CD4-positive, alpha-beta T cell treated with Interleukin-10 for 1 hour (primary cell): ENCODE results near the gene PTTG1IP.

Source experiments
- DNase-seq: peaks from one replicate; pipeline ENCODE4 v3.0.0-alpha.2; 2020

Gene PTTG1IP

GRCh38 chr21:44858291-44858690 is 15.2 kb downstream of the PTTG1IP start:
- no peak for DNase-seq

GRCh38 chr21:44857127-44857892 is 16.2 kb downstream of the PTTG1IP start:
- no peak for DNase-seq

GRCh38 chr21:44856131-44856530 is 17.4 kb downstream of the PTTG1IP start:
- DNase-seq, result no peak

- DNase-seq, result no peak
These were observed 17.9 kb downstream of the PTTG1IP start for GRCh38 chr21:44855572-44855971.

GRCh38 chr21:44854664-44855446 is 18.6 kb downstream of the PTTG1IP start:
- no peak for DNase-seq

GRCh38 chr21:44854391-44854663 is 19.2 kb downstream of the PTTG1IP start:
- no peak for DNase-seq

- DNase-seq, result no peak
These were observed 19.7 kb downstream of the PTTG1IP start for GRCh38 chr21:44853601-44854390.

- no peak for DNase-seq
These were observed 22.4 kb downstream of the PTTG1IP start for GRCh38 chr21:44850905-44851657.

GRCh38 chr21:44850208-44850800 is 23.2 kb downstream of the PTTG1IP start:
- DNase-seq, result no peak

- no peak for DNase-seq
These were observed 23.8 kb downstream of the PTTG1IP start for GRCh38 chr21:44849616-44850130.

GRCh38 chr21:44848821-44849521 is 24.5 kb downstream of the PTTG1IP start:
- no peak for DNase-seq

- DNase-seq, result no peak
These were observed 26.0 kb downstream of the PTTG1IP start for GRCh38 chr21:44847261-44848056.

GRCh38 chr21:44846485-44847260 is 26.8 kb downstream of the PTTG1IP start:
- DNase-seq, result peak; percentile 32

GRCh38 chr21:44846224-44846484 is 27.3 kb downstream of the PTTG1IP start:
- no peak for DNase-seq

GRCh38 chr21:44845418-44846223 is 27.9 kb downstream of the PTTG1IP start:
- DNase-seq, result peak; percentile 54

- DNase-seq, result no peak
These were observed 29.2 kb downstream of the PTTG1IP start for GRCh38 chr21:44844256-44844655.

GRCh38 chr21:44842721-44843445 is 30.6 kb downstream of the PTTG1IP start:
- no peak for DNase-seq

GRCh38 chr21:44842087-44842486 is 31.4 kb downstream of the PTTG1IP start:
- DNase-seq, result no peak

- no peak for DNase-seq
These were observed 32.7 kb downstream of the PTTG1IP start for GRCh38 chr21:44840771-44841170.
